B cell (primary cell): ENCODE results near the gene DDAH1.

Experiments
- CTCF ChIP-seq: fragments of 200-600 bp; IDR thresholded peaks from one replicate; pipeline ENCODE4 v1.8.0; 2022; ENCODE audit warnings: antibody characterized with exemption, mild to moderate bottlenecking
- EZH2 ChIP-seq: IDR thresholded peaks from 2 replicates; pipeline ENCODE4 v1.6.1; 2012; ENCODE audit warnings: borderline replicate concordance, low read depth, mild to moderate bottlenecking, moderate library complexity, low read length; ENCODE audit not compliant: insufficient read depth, poor library complexity, severe bottlenecking

GRCh38 chr1:85444381-85444780, 20.6 kb downstream of the DDAH1 start:
- TF ChIP-seq CTCF (no peak), EZH2 (no peak)
